GM12801 (cell line): Measurements from ENCODE around the gene SHC1.

ENCODE experiments used
- CTCF ChIP-seq: IDR thresholded peaks from one replicate; pipeline ENCODE4 v1.5.1; 2011; ENCODE audit warnings: control low read depth; ENCODE audit not compliant: insufficient read length; ENCODE audit errors: extremely low read depth

Gene SHC1

GRCh38 chr1:154988058-154988954 lies 17.8 kb upstream of the SHC1 start:
- TF ChIP-seq CTCF, result no peak

GRCh38 chr1:154987326-154987725 lies 16.8 kb upstream of the SHC1 start:
- TF ChIP-seq CTCF, result no peak

GRCh38 chr1:154983776-154984466 lies 13.4 kb upstream of the SHC1 start:
- TF ChIP-seq CTCF, result no peak

GRCh38 chr1:154982897-154983648 lies 12.5 kb upstream of the SHC1 start, which contains the start of gene FLAD1:
TSS of gene FLAD1 (plus strand) at chr1:154983344. CDS start at chr1:154983695, 351 bp downstream.
- TF ChIP-seq CTCF, result no peak

- no peak for TF ChIP-seq CTCF
These were observed 11.8 kb upstream of the SHC1 start for GRCh38 chr1:154982341-154982740.

GRCh38 chr1:154978360-154978759 lies 7.8 kb upstream of the SHC1 start:
- TF ChIP-seq CTCF, result no peak
